K562 (cell line): ENCODE measurements around the gene BHLHE40. TPM values are rescaled to one million over a fixed set of nuclear protein-coding genes. Genes with fewer than 3 reads are reported as not detected.

Experiments
- CEBPG ChIP-seq, 3 experiments: fragments of 200-800 bp in 1 of 3; sonication (Bioruptor generic) in 1 of 3; sonication (generic) in 1 of 3; formaldehyde crosslinking in 1 of 3; IDR thresholded peaks in 2 of 3; conservative IDR thresholded peaks in 1 of 3; 2 replicates each; pipeline versions ENCODE4 v1.6.1 to v1.8.0; 2016 to 2022; ENCODE audit warnings: missing compliant biosample characterization in 2 of 3, missing genetic modification characterization in 2 of 3, mild to moderate bottlenecking in 1 of 3, missing genetic modification reagents in 1 of 3
- POLR2AphosphoS5 ChIP-seq: IDR thresholded peaks from 2 replicates; pipeline ENCODE4 v1.6.1; 2011; ENCODE audit warnings: mild to moderate bottlenecking, low read depth, low read length, moderate library complexity; ENCODE audit not compliant: control insufficient read depth, insufficient read depth
- RBBP5 ChIP-seq: fragments of 200-600 bp; sonication (generic); IDR thresholded peaks from 2 replicates; pipeline ENCODE4 v1.6.1; 2012; ENCODE audit warnings: borderline replicate concordance, mild to moderate bottlenecking, low read length, control low read depth, inconsistent platforms; ENCODE audit not compliant: insufficient read depth, poor library complexity, severe bottlenecking
- RBFOX2 ChIP-seq: fragments of 200-400 bp; formaldehyde crosslinking; IDR thresholded peaks from 2 replicates; pipeline ENCODE4 v1.6.1; 2017; ENCODE audit warnings: low read depth, mild to moderate bottlenecking, low read length, moderate library complexity
- RBM25 ChIP-seq: fragments of 200-400 bp; formaldehyde crosslinking; IDR thresholded peaks from 2 replicates; pipeline ENCODE4 v1.6.1; 2018; ENCODE audit warnings: low read length, low read depth, moderate library complexity; ENCODE audit not compliant: severe bottlenecking
- polyA plus RNA-seq, 8 experiments: library from polyadenylated mRNA; depleted of rRNA in 4 of 8; stranded (reverse) in 5 of 8; unstranded in 3 of 8; fragments of >200 nt; fragmentation: Nextera tagmentation in 2 of 8; fragmentation: Illumina TruSeq in 1 of 8; extraction: Ambion mirVana in 2 of 8; extraction: Trizol in 1 of 8; gene quantifications; 2 replicates each; pipeline versions ENCODE4 v1.2.1 to v1.2.3, GENCODE V29; 2011 to 2014; ENCODE audit warnings: inconsistent platforms in 1 of 8, missing spikeins in 1 of 8
- total RNA-seq, 7 experiments: library from RNA; depleted of rRNA in 6 of 7; stranded (reverse); fragments of >200 nt in 6 of 7; fragmentation: Illumina TruSeq in 2 of 7; extraction: Trizol in 2 of 7; gene quantifications; 2 replicates each; pipeline versions ENCODE4 v1.2.1 to v1.2.3, GENCODE V29; 2011 to 2021; ENCODE audit warnings: low replicate concordance in 1 of 7
- TF ChIP-seq, protein P1 (sequence below): sonication (generic); formaldehyde crosslinking; IDR thresholded peaks from 2 replicates; pipeline ENCODE4 v1.8.0; 2022; ENCODE audit warnings: missing genetic modification reagents, mild to moderate bottlenecking, borderline replicate concordance
- TF ChIP-seq, protein P2 (sequence below): fragments of 450-650 bp; formaldehyde crosslinking; IDR thresholded peaks from 2 replicates; pipeline ENCODE4 v1.4.0; 2022; ENCODE audit warnings: missing genetic modification characterization
- TF ChIP-seq, protein P3 (sequence below): IDR thresholded peaks from 3 replicates; pipeline ENCODE4 v1.6.1; 2011; ENCODE audit warnings: borderline replicate concordance, mild to moderate bottlenecking, moderate library complexity; ENCODE audit not compliant: insufficient read length; ENCODE audit errors: extremely low read depth
- TF ChIP-seq, protein P4 (sequence below): fragments of 250-450 bp; sonication (Bioruptor Pico); IDR thresholded peaks from 2 replicates; pipeline ENCODE4 v1.5.0; 2020; ENCODE audit warnings: mild to moderate bottlenecking, borderline replicate concordance

BHLHE40 gene
- total and polyA plus RNA-seq, 9 of the 15 experiments (the other 6 are each of a cell fraction or from before 2014, with no cell fraction given): 12.0 to 83.9 (median 31.4) TPM

DNA sequence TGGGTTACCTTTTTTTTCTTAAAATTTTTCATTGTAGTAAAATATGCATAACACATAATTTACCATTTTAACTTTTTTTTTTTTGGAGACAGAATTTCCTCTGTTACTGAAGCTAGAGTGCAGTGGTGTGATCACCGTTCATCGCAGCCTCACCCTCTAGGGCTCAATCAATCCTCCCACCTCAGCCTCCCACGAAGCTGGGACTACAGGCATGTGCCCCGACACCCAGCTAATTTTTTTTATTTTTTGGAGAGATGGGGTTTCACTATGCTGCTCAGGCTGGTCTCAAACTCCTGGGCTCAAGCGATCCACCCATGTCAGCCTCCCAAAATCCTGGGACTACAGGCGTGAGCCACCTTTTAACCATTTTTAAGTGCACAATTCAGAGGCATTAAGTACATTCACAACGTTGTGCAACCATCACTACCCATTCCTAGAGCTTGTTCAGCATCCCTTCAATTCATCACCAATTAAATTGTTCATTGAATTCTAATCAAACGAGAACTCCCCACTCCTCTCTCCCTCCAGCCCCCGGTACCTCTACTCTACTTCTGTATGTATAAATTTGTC, 44.6 kb downstream of the BHLHE40 start (continued):
- TF ChIP-seq, protein P1, sequence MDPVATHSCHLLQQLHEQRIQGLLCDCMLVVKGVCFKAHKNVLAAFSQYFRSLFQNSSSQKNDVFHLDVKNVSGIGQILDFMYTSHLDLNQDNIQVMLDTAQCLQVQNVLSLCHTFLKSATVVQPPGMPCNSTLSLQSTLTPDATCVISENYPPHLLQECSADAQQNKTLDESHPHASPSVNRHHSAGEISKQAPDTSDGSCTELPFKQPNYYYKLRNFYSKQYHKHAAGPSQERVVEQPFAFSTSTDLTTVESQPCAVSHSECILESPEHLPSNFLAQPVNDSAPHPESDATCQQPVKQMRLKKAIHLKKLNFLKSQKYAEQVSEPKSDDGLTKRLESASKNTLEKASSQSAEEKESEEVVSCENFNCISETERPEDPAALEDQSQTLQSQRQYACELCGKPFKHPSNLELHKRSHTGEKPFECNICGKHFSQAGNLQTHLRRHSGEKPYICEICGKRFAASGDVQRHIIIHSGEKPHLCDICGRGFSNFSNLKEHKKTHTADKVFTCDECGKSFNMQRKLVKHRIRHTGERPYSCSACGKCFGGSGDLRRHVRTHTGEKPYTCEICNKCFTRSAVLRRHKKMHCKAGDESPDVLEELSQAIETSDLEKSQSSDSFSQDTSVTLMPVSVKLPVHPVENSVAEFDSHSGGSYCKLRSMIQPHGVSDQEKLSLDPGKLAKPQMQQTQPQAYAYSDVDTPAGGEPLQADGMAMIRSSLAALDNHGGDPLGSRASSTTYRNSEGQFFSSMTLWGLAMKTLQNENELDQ (CRISPR knock-in tag): no peak
- TF ChIP-seq, protein P2, sequence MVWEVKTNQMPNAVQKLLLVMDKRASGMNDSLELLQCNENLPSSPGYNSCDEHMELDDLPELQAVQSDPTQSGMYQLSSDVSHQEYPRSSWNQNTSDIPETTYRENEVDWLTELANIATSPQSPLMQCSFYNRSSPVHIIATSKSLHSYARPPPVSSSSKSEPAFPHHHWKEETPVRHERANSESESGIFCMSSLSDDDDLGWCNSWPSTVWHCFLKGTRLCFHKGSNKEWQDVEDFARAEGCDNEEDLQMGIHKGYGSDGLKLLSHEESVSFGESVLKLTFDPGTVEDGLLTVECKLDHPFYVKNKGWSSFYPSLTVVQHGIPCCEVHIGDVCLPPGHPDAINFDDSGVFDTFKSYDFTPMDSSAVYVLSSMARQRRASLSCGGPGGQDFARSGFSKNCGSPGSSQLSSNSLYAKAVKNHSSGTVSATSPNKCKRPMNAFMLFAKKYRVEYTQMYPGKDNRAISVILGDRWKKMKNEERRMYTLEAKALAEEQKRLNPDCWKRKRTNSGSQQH (CRISPR knock-in tag): no peak
- TF ChIP-seq RBFOX2 (no peak), RBBP5 (no peak), POLR2AphosphoS5 (no peak), RBM25 (no peak), CEBPG (CRISPR knock-in tag; IDR thresholded peaks at IDR 0.05) (no peak), CEBPG (tag; conservative IDR thresholded peaks at IDR 0.05 in 1 of 2, IDR thresholded peaks at IDR 0.05 in 1 of 2) (no peak; a peak in 1 of 4 replicates)
- TF ChIP-seq, protein P3, sequence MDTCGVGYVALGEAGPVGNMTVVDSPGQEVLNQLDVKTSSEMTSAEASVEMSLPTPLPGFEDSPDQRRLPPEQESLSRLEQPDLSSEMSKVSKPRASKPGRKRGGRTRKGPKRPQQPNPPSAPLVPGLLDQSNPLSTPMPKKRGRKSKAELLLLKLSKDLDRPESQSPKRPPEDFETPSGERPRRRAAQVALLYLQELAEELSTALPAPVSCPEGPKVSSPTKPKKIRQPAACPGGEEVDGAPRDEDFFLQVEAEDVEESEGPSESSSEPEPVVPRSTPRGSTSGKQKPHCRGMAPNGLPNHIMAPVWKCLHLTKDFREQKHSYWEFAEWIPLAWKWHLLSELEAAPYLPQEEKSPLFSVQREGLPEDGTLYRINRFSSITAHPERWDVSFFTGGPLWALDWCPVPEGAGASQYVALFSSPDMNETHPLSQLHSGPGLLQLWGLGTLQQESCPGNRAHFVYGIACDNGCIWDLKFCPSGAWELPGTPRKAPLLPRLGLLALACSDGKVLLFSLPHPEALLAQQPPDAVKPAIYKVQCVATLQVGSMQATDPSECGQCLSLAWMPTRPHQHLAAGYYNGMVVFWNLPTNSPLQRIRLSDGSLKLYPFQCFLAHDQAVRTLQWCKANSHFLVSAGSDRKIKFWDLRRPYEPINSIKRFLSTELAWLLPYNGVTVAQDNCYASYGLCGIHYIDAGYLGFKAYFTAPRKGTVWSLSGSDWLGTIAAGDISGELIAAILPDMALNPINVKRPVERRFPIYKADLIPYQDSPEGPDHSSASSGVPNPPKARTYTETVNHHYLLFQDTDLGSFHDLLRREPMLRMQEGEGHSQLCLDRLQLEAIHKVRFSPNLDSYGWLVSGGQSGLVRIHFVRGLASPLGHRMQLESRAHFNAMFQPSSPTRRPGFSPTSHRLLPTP: no peak
- TF ChIP-seq, protein P4, sequence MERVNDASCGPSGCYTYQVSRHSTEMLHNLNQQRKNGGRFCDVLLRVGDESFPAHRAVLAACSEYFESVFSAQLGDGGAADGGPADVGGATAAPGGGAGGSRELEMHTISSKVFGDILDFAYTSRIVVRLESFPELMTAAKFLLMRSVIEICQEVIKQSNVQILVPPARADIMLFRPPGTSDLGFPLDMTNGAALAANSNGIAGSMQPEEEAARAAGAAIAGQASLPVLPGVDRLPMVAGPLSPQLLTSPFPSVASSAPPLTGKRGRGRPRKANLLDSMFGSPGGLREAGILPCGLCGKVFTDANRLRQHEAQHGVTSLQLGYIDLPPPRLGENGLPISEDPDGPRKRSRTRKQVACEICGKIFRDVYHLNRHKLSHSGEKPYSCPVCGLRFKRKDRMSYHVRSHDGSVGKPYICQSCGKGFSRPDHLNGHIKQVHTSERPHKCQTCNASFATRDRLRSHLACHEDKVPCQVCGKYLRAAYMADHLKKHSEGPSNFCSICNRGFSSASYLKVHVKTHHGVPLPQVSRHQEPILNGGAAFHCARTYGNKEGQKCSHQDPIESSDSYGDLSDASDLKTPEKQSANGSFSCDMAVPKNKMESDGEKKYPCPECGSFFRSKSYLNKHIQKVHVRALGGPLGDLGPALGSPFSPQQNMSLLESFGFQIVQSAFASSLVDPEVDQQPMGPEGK (CRISPR knock-in tag): no peak
